ENCODE measurements around the gene ATP6V1C2.

- TF ChIP-seq EZH2 (IDR thresholded peaks at IDR 0.05; ENCODE audit: borderline replicate concordance) (no peak), CTCF (IDR thresholded peaks at IDR 0.05; ENCODE audit: poor library complexity) (no peak), EZH2phosphoT487 (IDR thresholded peaks at IDR 0.05; ENCODE audit: low read depth, severe bottlenecking, unreplicated experiment) (no peak)
These were observed 77.4 kb downstream of the ATP6V1C2 start for GRCh38 chr2:10798783-10799182.

All from hepatocyte (in vitro differentiated cells).